Panc1 (cell line): ENCODE results near the gene TMEM37.

ENCODE experiments used
- POLR2AphosphoS5 ChIP-seq: IDR thresholded peaks from 2 replicates; pipeline ENCODE4 v1.6.1; 2012; ENCODE audit warnings: mild to moderate bottlenecking, low read depth, low read length, moderate library complexity
- SIN3A ChIP-seq: IDR thresholded peaks from 2 replicates; pipeline ENCODE4 v1.6.1; 2012; ENCODE audit warnings: low read depth, mild to moderate bottlenecking, low read length, moderate library complexity, borderline replicate concordance; ENCODE audit not compliant: insufficient read depth
- TCF7L2 ChIP-seq: IDR thresholded peaks from 2 replicates; pipeline ENCODE4 v1.6.1; 2011; ENCODE audit warnings: mild to moderate bottlenecking, low read depth, low read length, inconsistent platforms
- TF ChIP-seq, protein P1 (sequence below): fragments of 450-650 bp; IDR thresholded peaks from 2 replicates; pipeline ENCODE4 v1.5.1; 2017; ENCODE audit warnings: mild to moderate bottlenecking
- TF ChIP-seq, protein P2 (sequence below), 2 experiments: IDR thresholded peaks; 2 replicates each; pipeline ENCODE4 v1.6.1; 2011 to 2012; ENCODE audit warnings: low read depth in 2 of 2, control low read depth in 1 of 2, low read length in 1 of 2, mild to moderate bottlenecking in 1 of 2, moderate library complexity in 1 of 2; ENCODE audit not compliant: insufficient read depth in 1 of 2

DNA sequence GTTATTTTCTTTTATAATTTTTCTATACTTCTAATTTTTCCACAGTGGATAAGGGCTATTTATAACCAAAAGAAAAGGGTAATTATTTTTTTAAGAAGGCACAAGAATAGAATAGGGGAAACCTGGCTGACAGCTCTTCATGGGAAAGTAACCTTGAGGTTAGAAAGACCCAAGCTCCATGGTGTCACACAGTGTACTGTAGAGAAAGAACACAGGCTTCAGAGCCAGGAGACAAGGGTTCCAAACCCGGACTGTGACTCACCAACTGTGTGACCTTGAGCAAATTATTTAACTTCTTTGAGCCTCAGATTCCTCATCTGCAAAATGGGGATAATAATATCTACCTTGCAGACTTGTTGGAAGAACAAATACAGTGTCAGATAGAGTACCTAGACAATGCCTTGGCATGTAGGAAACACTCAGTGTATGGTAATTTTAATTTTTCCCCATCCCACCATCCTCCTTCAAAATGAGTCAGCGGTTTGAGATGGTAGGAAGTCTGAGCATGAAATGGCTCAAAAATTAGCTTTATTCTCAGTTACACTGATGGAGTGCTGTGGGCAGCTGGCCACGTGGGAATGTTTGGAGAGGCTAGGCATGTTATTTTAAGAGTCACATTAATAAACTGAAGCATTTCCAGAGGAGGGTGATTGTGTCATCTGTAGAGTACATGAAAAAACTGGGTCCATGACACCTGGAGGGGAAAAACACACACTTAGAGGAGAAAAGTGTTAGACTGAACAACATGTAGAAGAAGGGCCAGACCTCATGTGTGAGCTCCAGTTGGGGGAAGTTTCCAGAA, 36.7 kb downstream of the TMEM37 start:
- TF ChIP-seq, protein P1, sequence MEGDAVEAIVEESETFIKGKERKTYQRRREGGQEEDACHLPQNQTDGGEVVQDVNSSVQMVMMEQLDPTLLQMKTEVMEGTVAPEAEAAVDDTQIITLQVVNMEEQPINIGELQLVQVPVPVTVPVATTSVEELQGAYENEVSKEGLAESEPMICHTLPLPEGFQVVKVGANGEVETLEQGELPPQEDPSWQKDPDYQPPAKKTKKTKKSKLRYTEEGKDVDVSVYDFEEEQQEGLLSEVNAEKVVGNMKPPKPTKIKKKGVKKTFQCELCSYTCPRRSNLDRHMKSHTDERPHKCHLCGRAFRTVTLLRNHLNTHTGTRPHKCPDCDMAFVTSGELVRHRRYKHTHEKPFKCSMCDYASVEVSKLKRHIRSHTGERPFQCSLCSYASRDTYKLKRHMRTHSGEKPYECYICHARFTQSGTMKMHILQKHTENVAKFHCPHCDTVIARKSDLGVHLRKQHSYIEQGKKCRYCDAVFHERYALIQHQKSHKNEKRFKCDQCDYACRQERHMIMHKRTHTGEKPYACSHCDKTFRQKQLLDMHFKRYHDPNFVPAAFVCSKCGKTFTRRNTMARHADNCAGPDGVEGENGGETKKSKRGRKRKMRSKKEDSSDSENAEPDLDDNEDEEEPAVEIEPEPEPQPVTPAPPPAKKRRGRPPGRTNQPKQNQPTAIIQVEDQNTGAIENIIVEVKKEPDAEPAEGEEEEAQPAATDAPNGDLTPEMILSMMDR: no peak
- TF ChIP-seq, protein P2, sequence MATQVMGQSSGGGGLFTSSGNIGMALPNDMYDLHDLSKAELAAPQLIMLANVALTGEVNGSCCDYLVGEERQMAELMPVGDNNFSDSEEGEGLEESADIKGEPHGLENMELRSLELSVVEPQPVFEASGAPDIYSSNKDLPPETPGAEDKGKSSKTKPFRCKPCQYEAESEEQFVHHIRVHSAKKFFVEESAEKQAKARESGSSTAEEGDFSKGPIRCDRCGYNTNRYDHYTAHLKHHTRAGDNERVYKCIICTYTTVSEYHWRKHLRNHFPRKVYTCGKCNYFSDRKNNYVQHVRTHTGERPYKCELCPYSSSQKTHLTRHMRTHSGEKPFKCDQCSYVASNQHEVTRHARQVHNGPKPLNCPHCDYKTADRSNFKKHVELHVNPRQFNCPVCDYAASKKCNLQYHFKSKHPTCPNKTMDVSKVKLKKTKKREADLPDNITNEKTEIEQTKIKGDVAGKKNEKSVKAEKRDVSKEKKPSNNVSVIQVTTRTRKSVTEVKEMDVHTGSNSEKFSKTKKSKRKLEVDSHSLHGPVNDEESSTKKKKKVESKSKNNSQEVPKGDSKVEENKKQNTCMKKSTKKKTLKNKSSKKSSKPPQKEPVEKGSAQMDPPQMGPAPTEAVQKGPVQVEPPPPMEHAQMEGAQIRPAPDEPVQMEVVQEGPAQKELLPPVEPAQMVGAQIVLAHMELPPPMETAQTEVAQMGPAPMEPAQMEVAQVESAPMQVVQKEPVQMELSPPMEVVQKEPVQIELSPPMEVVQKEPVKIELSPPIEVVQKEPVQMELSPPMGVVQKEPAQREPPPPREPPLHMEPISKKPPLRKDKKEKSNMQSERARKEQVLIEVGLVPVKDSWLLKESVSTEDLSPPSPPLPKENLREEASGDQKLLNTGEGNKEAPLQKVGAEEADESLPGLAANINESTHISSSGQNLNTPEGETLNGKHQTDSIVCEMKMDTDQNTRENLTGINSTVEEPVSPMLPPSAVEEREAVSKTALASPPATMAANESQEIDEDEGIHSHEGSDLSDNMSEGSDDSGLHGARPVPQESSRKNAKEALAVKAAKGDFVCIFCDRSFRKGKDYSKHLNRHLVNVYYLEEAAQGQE (IDR thresholded peaks at IDR 0.05; ENCODE audit: insufficient read depth in 1 of 2, low read depth in 2 of 2, low read length in 1 of 2): no peak
- TF ChIP-seq POLR2AphosphoS5: no peak
- TF ChIP-seq SIN3A: no peak
- TF ChIP-seq TCF7L2: no peak
